Mesothelial cell of epicardium (in vitro differentiated cells): ENCODE results near the gene PPP1R14C. TPM values are rescaled to one million over a fixed set of nuclear protein-coding genes. Genes with fewer than 3 reads are reported as not detected.

Source experiments
- DNase-seq, 2 experiments: peaks; one replicate each; pipeline ENCODE4 v3.0.0; 2021; ENCODE audit warnings: low spot score in 2 of 2; ENCODE audit not compliant: unreplicated experiment in 2 of 2
- H3K27ac Mint-ChIP-seq: 2 replicates; pipeline ENCODE4 v1.8.0; 2021; ENCODE audit warnings: mixed read lengths
- H3K27me3 Mint-ChIP-seq: 2 replicates; pipeline ENCODE4 v1.8.0; 2021; ENCODE audit warnings: low read depth, mixed read lengths
- H3K36me3 Mint-ChIP-seq: 2 replicates; pipeline ENCODE4 v1.8.0; 2021; ENCODE audit warnings: mixed read lengths
- H3K4me1 Mint-ChIP-seq: 2 replicates; pipeline ENCODE4 v1.8.0; 2021; ENCODE audit warnings: mixed read lengths
- H3K4me3 Mint-ChIP-seq: 2 replicates; pipeline ENCODE4 v1.8.0; 2021; ENCODE audit warnings: mild to moderate bottlenecking, moderate library complexity, mixed read lengths
- H3K9me3 Mint-ChIP-seq: 2 replicates; pipeline ENCODE4 v1.8.0; 2021; ENCODE audit warnings: mixed read lengths
- CTCF ChIP-seq: fragments of 200-600 bp; sonication (generic); IDR thresholded peaks from one replicate; pipeline ENCODE4 v1.5.0; 2021; ENCODE audit warnings: antibody characterized with exemption; ENCODE audit not compliant: unreplicated experiment
- total RNA-seq: library from RNA; stranded (reverse); gene quantifications from 3 replicates; pipeline ENCODE4 v1.2.1, GENCODE V29; 2021

Gene PPP1R14C
- total RNA-seq, 1 donor from 2014 or later: 0.27 TPM

DNA sequence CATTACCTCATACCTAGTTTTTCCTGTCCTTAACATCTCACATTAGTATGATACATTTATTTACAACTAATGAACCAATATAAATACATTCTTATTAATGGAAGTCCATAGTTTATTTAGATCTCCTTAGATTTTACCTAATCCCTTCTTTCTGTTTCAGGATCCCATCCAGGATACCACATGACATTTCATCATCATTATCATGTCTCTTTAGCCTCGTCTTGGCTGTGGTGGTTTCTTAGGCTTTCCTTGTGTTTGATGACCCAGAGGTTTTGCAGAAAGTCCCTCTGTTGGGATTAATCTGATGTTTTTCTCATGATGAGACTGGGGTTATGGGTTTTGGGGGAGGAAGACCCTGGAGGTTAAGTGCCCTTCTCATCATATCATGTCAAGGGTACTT, 136.7 kb downstream of the PPP1R14C start:
- Mint-ChIP-seq H3K9me3 (peaks cover 5% of the 10 kb centered on the region), H3K27ac (no peak overlapping the region), H3K4me3 (no peak overlapping the region), H3K4me1 (peaks cover 32% of the 10 kb centered on the region), H3K27me3 (peaks cover 6% of the 10 kb centered on the region), H3K36me3 (no peaks in the 10 kb centered on the region)
- no peak for TF ChIP-seq CTCF
- no peak for DNase-seq

- peaks cover 30% of the 10 kb centered on the region for H3K4me1 Mint-ChIP-seq
- H3K27me3 Mint-ChIP-seq: peaks cover 6% of the 10 kb centered on the region
- no peak overlapping the region for H3K27ac Mint-ChIP-seq
- TF ChIP-seq CTCF: no peak
- H3K36me3 Mint-ChIP-seq: no peaks in the 10 kb centered on the region
- peaks cover 6% of the 10 kb centered on the region for H3K9me3 Mint-ChIP-seq
- no peak for DNase-seq
- no peak overlapping the region for H3K4me3 Mint-ChIP-seq
Observed at GRCh38 chr6:150280703-150281102, 137.9 kb downstream of the PPP1R14C start.

- H3K4me1 Mint-ChIP-seq: peaks cover 21% of the 10 kb centered on the region
- H3K27me3 Mint-ChIP-seq: peaks cover 6% of the 10 kb centered on the region
- H3K27ac Mint-ChIP-seq: no peak overlapping the region
- H3K9me3 Mint-ChIP-seq: peaks cover 17% of the 10 kb centered on the region
- no peak for TF ChIP-seq CTCF
- peaks cover 7% of the 10 kb centered on the region for H3K36me3 Mint-ChIP-seq
- no peak for DNase-seq
- no peak overlapping the region for H3K4me3 Mint-ChIP-seq
Observed at GRCh38 chr6:150281767-150282166, 138.9 kb downstream of the PPP1R14C start.

GRCh38 chr6:150282806-150283205, 140.0 kb downstream of the PPP1R14C start:
- no peak for TF ChIP-seq CTCF
- Mint-ChIP-seq H3K36me3 (peaks cover 9% of the 10 kb centered on the region), H3K27me3 (peaks cover 6% of the 10 kb centered on the region), H3K27ac (no peak overlapping the region), H3K9me3 (peaks cover 21% of the 10 kb centered on the region), H3K4me1 (peaks cover 15% of the 10 kb centered on the region), H3K4me3 (no peak overlapping the region)
- no peak for DNase-seq

- Mint-ChIP-seq H3K4me1 (peaks cover 23% of the 10 kb centered on the region), H3K36me3 (peaks cover 9% of the 10 kb centered on the region), H3K27me3 (peaks cover 6% of the 10 kb centered on the region), H3K27ac (no peak overlapping the region), H3K4me3 (no peak overlapping the region), H3K9me3 (peaks cover 16% of the 10 kb centered on the region)
- TF ChIP-seq CTCF: no peak
- no peak for DNase-seq
Observed at GRCh38 chr6:150286460-150286859, 143.6 kb downstream of the PPP1R14C start.

DNA sequence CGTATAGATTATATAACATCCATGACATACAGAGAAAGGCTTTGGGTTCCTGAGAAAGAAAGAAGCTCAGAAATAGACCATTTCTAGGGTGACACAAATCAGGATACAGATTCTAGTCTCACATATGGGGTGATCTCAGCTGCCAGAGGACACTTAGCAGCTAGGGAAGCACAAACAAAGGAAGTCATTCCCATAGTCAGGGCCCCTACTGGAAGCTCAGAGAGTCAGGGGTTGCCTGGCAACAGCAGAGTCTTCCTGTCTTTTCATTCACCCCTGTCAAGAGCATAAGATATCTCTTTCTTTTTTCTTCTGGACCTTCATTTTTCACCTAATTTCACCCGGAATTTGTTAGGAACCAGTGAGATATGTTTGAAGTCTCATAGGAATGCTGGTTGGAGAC, 144.1 kb downstream of the PPP1R14C start:
- Mint-ChIP-seq H3K27me3 (peaks cover 6% of the 10 kb centered on the region), H3K27ac (no peak overlapping the region), H3K4me3 (no peak overlapping the region), H3K36me3 (peaks cover 9% of the 10 kb centered on the region), H3K4me1 (peaks cover 23% of the 10 kb centered on the region), H3K9me3 (peaks cover 16% of the 10 kb centered on the region)
- no peak for DNase-seq
- no peak for TF ChIP-seq CTCF
